ENCODE measurements around the gene CWH43.
"Not testable (repeated sequence)": the region's sequence is repeated elsewhere in the genome, so short reads cannot be mapped to it uniquely, and the experiment has no call there.

Gene CWH43

GRCh38 chr4:49097071-49097470, 111.0 kb downstream of the CWH43 start:
- not testable (repeated sequence) for DNase-seq (ENCODE audit: low spot score)

- not testable (repeated sequence) for DNase-seq (ENCODE audit: low spot score)
Measured at GRCh38 chr4:49097505-49097904, 111.4 kb downstream of the CWH43 start.

GRCh38 chr4:49098034-49098759, 112.1 kb downstream of the CWH43 start:
- DNase-seq (ENCODE audit: low spot score) = not testable (repeated sequence)

- DNase-seq (ENCODE audit: low spot score) = not testable (repeated sequence)
Measured at GRCh38 chr4:49099831-49100444, 113.9 kb downstream of the CWH43 start.

GRCh38 chr4:49102344-49102898, 116.3 kb downstream of the CWH43 start:
- DNase-seq (ENCODE audit: low spot score) = not testable (repeated sequence)

GRCh38 chr4:49103436-49104136, 117.5 kb downstream of the CWH43 start:
- DNase-seq (ENCODE audit: low spot score) = not testable (repeated sequence)

- not testable (repeated sequence) for DNase-seq (ENCODE audit: low spot score)
Measured at GRCh38 chr4:49104231-49104930, 118.3 kb downstream of the CWH43 start.

GRCh38 chr4:49105248-49105904, 119.3 kb downstream of the CWH43 start:
- DNase-seq (ENCODE audit: low spot score) = not testable (repeated sequence)

GRCh38 chr4:49107262-49107661, 121.2 kb downstream of the CWH43 start:
- DNase-seq (ENCODE audit: low spot score) = peak; percentile 49

- DNase-seq (ENCODE audit: low spot score) = not testable (repeated sequence)
Measured at GRCh38 chr4:49108183-49108978, 122.3 kb downstream of the CWH43 start.

- DNase-seq (ENCODE audit: low spot score) = not testable (repeated sequence)
Measured at GRCh38 chr4:49109567-49110166, 123.6 kb downstream of the CWH43 start.

- DNase-seq (ENCODE audit: low spot score) = not testable (repeated sequence)
Measured at GRCh38 chr4:49110579-49110978, 124.5 kb downstream of the CWH43 start.
